Kidney epithelial cell (primary cell): ENCODE results near the gene IGFL4. TPM values are rescaled to one million over a fixed set of nuclear protein-coding genes. Genes with fewer than 3 reads are reported as not detected.

ENCODE experiments used
- DNase-seq: peaks from one replicate; pipeline ENCODE4 v3.0.0-alpha.2; 2010; ENCODE audit warnings: low read depth
- H3K27me3 ChIP-seq: 2 replicates; pipeline ENCODE4 v1.6.0; 2011; ENCODE audit warnings: low read length; ENCODE audit not compliant: control insufficient read depth, insufficient read depth
- H3K36me3 ChIP-seq: 2 replicates; pipeline ENCODE4 v1.5.1; 2011; ENCODE audit warnings: low read length; ENCODE audit not compliant: control insufficient read depth, insufficient read depth
- H3K4me3 ChIP-seq: 2 replicates; pipeline ENCODE4 v1.5.1; 2011; ENCODE audit warnings: low read depth, mild to moderate bottlenecking, control low read depth, low read length
- total RNA-seq: library from RNA; depleted of rRNA; stranded (reverse); fragments of >200 nt; gene quantifications from 2 replicates; pipeline ENCODE4 v1.2.3, GENCODE V29; 2015
- TF ChIP-seq, protein P1 (sequence below): IDR thresholded peaks from 2 replicates; pipeline ENCODE4 v1.5.1; 2011; ENCODE audit warnings: mild to moderate bottlenecking, moderate library complexity, low read length, control low read depth, inconsistent platforms; ENCODE audit not compliant: insufficient read depth, poor library complexity, severe bottlenecking

The IGFL4 gene
- total RNA-seq, 1 donor from 2014 or later, result not detected

DNA sequence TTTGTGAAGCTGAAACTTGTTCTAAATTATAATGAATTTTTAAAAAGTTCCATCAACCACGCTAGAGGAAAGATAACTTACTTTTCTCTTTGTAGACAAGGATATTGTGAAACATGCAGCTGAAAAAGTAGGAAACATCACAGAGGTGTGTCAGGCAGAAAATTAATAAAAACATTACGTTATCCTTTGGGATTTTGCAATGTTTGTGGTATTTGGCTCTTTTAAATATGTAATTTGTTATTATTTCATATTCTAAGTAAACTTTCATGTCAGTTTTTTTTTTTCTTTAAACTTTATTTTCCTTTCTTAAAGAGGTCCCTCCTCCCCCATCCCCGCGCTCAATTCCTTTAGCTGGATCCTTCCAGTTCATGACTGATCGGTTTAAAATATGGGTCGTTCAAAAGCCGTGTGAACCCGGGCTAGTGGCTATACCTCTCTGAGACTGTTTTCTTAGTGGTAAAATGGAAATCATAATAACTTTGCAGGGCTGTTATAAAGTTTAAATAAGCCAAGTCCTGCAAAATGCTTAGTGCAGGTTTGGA, 46.3 kb downstream of the IGFL4 start:
- no peaks in the 10 kb centered on the region for H3K36me3 ChIP-seq
- peak overlapping the region; percentile 53 for H3K4me3 ChIP-seq
- H3K27me3 ChIP-seq, result no peaks in the 10 kb centered on the region
- TF ChIP-seq, protein P1, sequence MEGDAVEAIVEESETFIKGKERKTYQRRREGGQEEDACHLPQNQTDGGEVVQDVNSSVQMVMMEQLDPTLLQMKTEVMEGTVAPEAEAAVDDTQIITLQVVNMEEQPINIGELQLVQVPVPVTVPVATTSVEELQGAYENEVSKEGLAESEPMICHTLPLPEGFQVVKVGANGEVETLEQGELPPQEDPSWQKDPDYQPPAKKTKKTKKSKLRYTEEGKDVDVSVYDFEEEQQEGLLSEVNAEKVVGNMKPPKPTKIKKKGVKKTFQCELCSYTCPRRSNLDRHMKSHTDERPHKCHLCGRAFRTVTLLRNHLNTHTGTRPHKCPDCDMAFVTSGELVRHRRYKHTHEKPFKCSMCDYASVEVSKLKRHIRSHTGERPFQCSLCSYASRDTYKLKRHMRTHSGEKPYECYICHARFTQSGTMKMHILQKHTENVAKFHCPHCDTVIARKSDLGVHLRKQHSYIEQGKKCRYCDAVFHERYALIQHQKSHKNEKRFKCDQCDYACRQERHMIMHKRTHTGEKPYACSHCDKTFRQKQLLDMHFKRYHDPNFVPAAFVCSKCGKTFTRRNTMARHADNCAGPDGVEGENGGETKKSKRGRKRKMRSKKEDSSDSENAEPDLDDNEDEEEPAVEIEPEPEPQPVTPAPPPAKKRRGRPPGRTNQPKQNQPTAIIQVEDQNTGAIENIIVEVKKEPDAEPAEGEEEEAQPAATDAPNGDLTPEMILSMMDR, result no peak
- no peak for DNase-seq

GRCh38 chr19:45990113-45990728, 50.6 kb downstream of the IGFL4 start:
- no peak overlapping the region for H3K4me3 ChIP-seq
- DNase-seq, result no peak
- TF ChIP-seq, protein P1, result no peak
- H3K36me3 ChIP-seq, result no peaks in the 10 kb centered on the region
- peaks cover 4% of the 10 kb centered on the region for H3K27me3 ChIP-seq

Other genes starting within 250 kb of the IGFL4 start
- gene DMWD, start 248.2 kb downstream of the IGFL4 start, total RNA-seq, result 29.9 and 35.8 TPM in 2 replicates
- gene RSPH6A, start 225.7 kb downstream of the IGFL4 start, total RNA-seq, result not detected in 2 replicates
- gene SYMPK, start 177.9 kb downstream of the IGFL4 start, total RNA-seq, result 32.2 and 52.0 TPM in 2 replicates
- gene FOXA3, start 176.7 kb downstream of the IGFL4 start, total RNA-seq, result 0.14 and 0.50 TPM in 2 replicates
- 32.9 and 36.4 TPM in 2 replicates for gene IRF2BP1, start 154.9 kb downstream of the IGFL4 start, total RNA-seq
- gene MYPOP, start 138.4 kb downstream of the IGFL4 start, total RNA-seq, result 3.0 and 8.0 TPM in 2 replicates
- gene NANOS2, start 126.2 kb downstream of the IGFL4 start, total RNA-seq, result not detected in 2 replicates
- gene NOVA2, start 67.1 kb downstream of the IGFL4 start, total RNA-seq, result under 0.01 TPM in 1 of 2 replicates, not detected in the other
- gene CCDC61, start 45.5 kb downstream of the IGFL4 start, total RNA-seq, result 7.1 and 9.7 TPM in 2 replicates
- not detected in 2 replicates for gene PGLYRP1, start 17.9 kb downstream of the IGFL4 start, total RNA-seq
- not detected in 2 replicates for gene IGFL3, start 83.7 kb upstream of the IGFL4 start, total RNA-seq
- gene IGFL2, start 107.2 kb upstream of the IGFL4 start, total RNA-seq, result not detected in 2 replicates
- not detected in 2 replicates for gene IGFL1, start 188.7 kb upstream of the IGFL4 start, total RNA-seq